A549 (cell line): Measurements from ENCODE around the gene DIP2C.

Experiments used
- BCL3 ChIP-seq: fragments of >200 bp; sonication (Bioruptor Twin); formaldehyde crosslinking; IDR thresholded peaks from 3 replicates; pipeline ENCODE4 v1.6.1; 2016
- CBX8 ChIP-seq: fragments of 200-600 bp; sonication (generic); IDR thresholded peaks from 2 replicates; pipeline ENCODE4 v1.6.1; 2016
- GATA3 ChIP-seq: IDR thresholded peaks from 2 replicates; pipeline ENCODE4 v1.6.1; 2012; ENCODE audit warnings: borderline replicate concordance
- HDAC2 ChIP-seq: fragments of 200-600 bp; sonication (generic); IDR thresholded peaks from 2 replicates; pipeline ENCODE4 v1.6.1; 2016
- POLR2A ChIP-seq: IDR thresholded peaks from 2 replicates; pipeline ENCODE4 v1.6.1; 2012; ENCODE audit warnings: mild to moderate bottlenecking, low read length
- RAD21 ChIP-seq, 2 experiments: fragments of >200 bp in 1 of 2; sonication (Bioruptor Twin) in 1 of 2; formaldehyde crosslinking in 1 of 2; IDR thresholded peaks in 1 of 2; conservative IDR thresholded peaks in 1 of 2; 2 replicates in 1 of 2; 3 replicates in 1 of 2; pipeline ENCODE4 v1.6.1; 2012 to 2018; ENCODE audit warnings: inconsistent platforms in 1 of 2
- RCOR1 ChIP-seq: fragments of 150-350 bp; IDR thresholded peaks from 2 replicates; pipeline ENCODE4 v1.6.1; 2014; ENCODE audit warnings: antibody characterized with exemption, low read length, low read depth
- SMC3 ChIP-seq: fragments of >200 bp; sonication (Bioruptor Twin); formaldehyde crosslinking; IDR thresholded peaks from 3 replicates; pipeline ENCODE4 v1.6.1; 2018; ENCODE audit warnings: inconsistent platforms
- TFCP2L1 ChIP-seq: fragments of 250-450 bp; sonication (Bioruptor Pico); IDR thresholded peaks from 2 replicates; pipeline ENCODE4 v1.5.0; 2021; ENCODE audit warnings: mild to moderate bottlenecking
- TF ChIP-seq, protein P1 (sequence below): fragments of >200 bp; sonication (Bioruptor Twin); formaldehyde crosslinking; IDR thresholded peaks from 3 replicates; pipeline ENCODE4 v1.5.1; 2016
- TF ChIP-seq, protein P2 (sequence below): IDR thresholded peaks from 2 replicates; pipeline ENCODE4 v1.6.1; 2012

GRCh38 chr10:393787-394438 is 295.6 kb downstream of the DIP2C start:
- TF ChIP-seq, protein P1, sequence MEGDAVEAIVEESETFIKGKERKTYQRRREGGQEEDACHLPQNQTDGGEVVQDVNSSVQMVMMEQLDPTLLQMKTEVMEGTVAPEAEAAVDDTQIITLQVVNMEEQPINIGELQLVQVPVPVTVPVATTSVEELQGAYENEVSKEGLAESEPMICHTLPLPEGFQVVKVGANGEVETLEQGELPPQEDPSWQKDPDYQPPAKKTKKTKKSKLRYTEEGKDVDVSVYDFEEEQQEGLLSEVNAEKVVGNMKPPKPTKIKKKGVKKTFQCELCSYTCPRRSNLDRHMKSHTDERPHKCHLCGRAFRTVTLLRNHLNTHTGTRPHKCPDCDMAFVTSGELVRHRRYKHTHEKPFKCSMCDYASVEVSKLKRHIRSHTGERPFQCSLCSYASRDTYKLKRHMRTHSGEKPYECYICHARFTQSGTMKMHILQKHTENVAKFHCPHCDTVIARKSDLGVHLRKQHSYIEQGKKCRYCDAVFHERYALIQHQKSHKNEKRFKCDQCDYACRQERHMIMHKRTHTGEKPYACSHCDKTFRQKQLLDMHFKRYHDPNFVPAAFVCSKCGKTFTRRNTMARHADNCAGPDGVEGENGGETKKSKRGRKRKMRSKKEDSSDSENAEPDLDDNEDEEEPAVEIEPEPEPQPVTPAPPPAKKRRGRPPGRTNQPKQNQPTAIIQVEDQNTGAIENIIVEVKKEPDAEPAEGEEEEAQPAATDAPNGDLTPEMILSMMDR = no peak
- TF ChIP-seq GATA3 (no peak), POLR2A (no peak), RAD21 (conservative IDR thresholded peaks at IDR 0.05 in 1 of 2, IDR thresholded peaks at IDR 0.05 in 1 of 2) (no peak), CBX8 (no peak), TFCP2L1 (CRISPR knock-in tag) (no peak), HDAC2 (no peak), RCOR1 (no peak), SMC3 (no peak), BCL3 (no peak)
- TF ChIP-seq, protein P2, sequence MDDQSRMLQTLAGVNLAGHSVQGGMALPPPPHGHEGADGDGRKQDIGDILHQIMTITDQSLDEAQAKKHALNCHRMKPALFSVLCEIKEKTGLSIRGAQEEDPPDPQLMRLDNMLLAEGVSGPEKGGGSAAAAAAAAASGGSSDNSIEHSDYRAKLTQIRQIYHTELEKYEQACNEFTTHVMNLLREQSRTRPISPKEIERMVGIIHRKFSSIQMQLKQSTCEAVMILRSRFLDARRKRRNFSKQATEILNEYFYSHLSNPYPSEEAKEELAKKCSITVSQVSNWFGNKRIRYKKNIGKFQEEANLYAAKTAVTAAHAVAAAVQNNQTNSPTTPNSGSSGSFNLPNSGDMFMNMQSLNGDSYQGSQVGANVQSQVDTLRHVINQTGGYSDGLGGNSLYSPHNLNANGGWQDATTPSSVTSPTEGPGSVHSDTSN = no peak
